Thyroid gland (tissue), 4 donors: Measurements from ENCODE around the gene GCK. TPM values are rescaled to one million over a fixed set of nuclear protein-coding genes. Genes with fewer than 3 reads are reported as not detected.
A peak's percentile ranks its signal among the peaks of the same experiment; 100 is the strongest.
"Not testable (repeated sequence)": the region's sequence is repeated elsewhere in the genome, so short reads cannot be mapped to it uniquely, and the experiment has no call there.

Source experiments
- DNase-seq, 2 donors: peaks; one replicate each; pipeline ENCODE4 v3.0.0-alpha.2; 2019
- H3K27ac ChIP-seq, 3 donors: fragments of 200-600 bp; sonication (generic); 1 replicate in 2 of 3; 2 replicates in 1 of 3; pipeline ENCODE4 v1.5.1; 2016 to 2019; ENCODE audit warnings: mild to moderate bottlenecking in 1 of 3, moderate library complexity in 1 of 3
- H3K27me3 ChIP-seq: fragments of 200-600 bp; sonication (generic); one replicate; pipeline ENCODE4 v1.5.1; 2019
- H3K36me3 ChIP-seq, 2 donors: fragments of 200-600 bp; sonication (generic); one replicate each; pipeline ENCODE4 v1.5.1; 2016 to 2019
- H3K4me1 ChIP-seq, 2 donors: fragments of 200-600 bp; sonication (generic); one replicate each; pipeline ENCODE4 v1.5.1; 2017 to 2019
- H3K4me3 ChIP-seq, 3 donors: fragments of 200-600 bp; sonication (generic); replicated peaks in 1 of 3; 1 replicate in 2 of 3; 2 replicates in 1 of 3; pipeline ENCODE4 v1.5.1; 2016; ENCODE audit warnings: mild to moderate bottlenecking in 1 of 3
- H3K9me3 ChIP-seq: fragments of 200-600 bp; sonication (generic); one replicate; pipeline ENCODE4 v1.5.1; 2017
- CTCF ChIP-seq, 6 experiments: fragments of 200-600 bp in 3 of 6; fragments of 450-650 bp in 3 of 6; sonication (generic) in 3 of 6; IDR thresholded peaks; one replicate each; pipeline ENCODE4 v1.5.1; 2016 to 2019; ENCODE audit warnings: antibody characterized with exemption in 6 of 6, mild to moderate bottlenecking in 2 of 6, inconsistent platforms in 1 of 6, moderate library complexity in 1 of 6
- POLR2A ChIP-seq, 2 donors: fragments of 450-650 bp; IDR thresholded peaks; one replicate each; pipeline ENCODE4 v1.6.1; 2017; ENCODE audit warnings: antibody characterized with exemption in 2 of 2, mild to moderate bottlenecking in 2 of 2, moderate library complexity in 1 of 2
- WGBS, 2 donors: methylation state at CpG; one replicate each; pipeline ENCODE4 v1.1.5; 2017; 5-methylcytosine and 5-hydroxymethylcytosine counted together
- intact Hi-C: fragments of 100-400 bp; cut with DNase I; formaldehyde crosslinking; loops from one replicate; pipeline ENCODE4 v1.15.1; 2023
- total RNA-seq, 4 donors: library from RNA; depleted of rRNA; stranded (reverse); fragments of >200 nt; gene quantifications; one replicate each; pipeline ENCODE4 v1.2.3, GENCODE V29; 2016

GCK gene
- total RNA-seq, 4 donors from 2014 or later, result 0.22 to 0.73 TPM; not detected in 2

DNA sequence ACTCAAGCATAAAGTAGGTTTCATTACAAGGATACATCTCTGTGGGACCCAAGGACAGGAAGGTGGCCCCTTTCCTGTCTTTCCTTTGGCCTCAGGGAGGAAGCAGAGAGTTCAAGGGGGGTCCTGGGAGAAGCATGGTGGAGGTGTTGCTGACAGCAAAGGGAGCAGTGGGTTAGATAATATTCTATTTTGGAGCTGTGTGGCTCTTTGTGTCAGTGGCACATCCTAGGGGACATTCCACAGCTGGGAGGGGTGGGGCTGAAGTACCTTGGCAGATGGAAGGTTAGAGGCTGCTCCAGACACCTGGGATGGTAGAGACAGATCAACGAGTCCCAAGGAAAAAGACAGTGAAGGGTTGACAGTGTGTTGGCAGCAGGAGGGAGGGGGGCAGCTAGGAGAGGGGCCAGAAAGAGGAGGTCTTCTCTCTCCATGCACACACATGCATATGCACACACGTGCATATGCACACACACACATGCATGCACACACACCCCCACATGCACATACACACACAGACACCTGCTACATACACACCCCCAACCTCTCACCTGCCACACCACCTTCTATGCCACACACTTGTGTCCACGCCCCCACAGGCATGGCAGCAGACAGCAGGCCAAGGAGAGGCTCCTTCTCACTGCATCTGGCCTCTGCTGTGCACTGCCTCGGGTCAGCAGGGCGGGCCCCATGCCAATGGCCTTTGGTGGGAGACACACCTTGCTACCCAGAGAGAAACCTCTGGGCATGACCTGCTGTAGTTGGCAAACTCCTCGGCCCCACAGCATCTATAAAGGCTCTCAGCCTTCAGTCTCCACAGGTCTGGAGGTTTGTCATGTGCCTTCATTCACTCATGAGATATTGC lies 60.3 kb downstream of the GCK start:
- H3K27me3 ChIP-seq, result no peaks in the 10 kb centered on the region
- intact Hi-C loops, result loop anchor here (10.0 kb wide), 1 partner anchor 76 kb away; the partner anchor contains the start of gene YKT6
- no peak for DNase-seq
- H3K4me1 ChIP-seq, result no peaks in the 10 kb centered on the region
- no peak overlapping the region for H3K27ac ChIP-seq
- TF ChIP-seq POLR2A (IDR thresholded peaks at IDR 0.05), result no peak
- no peak for TF ChIP-seq CTCF (IDR thresholded peaks at IDR 0.05)
- 69 to 84% methylated on average over 6 of the region's 6 CpGs for WGBS, 2 donors
- no peak overlapping the region for H3K4me3 ChIP-seq
- no peaks in the 10 kb centered on the region for H3K9me3 ChIP-seq
- no peaks in the 10 kb centered on the region for H3K36me3 ChIP-seq

- TF ChIP-seq CTCF (IDR thresholded peaks at IDR 0.05) (no peak), POLR2A (IDR thresholded peaks at IDR 0.05) (no peak)
- Histone ChIP-seq H3K27ac (no peak overlapping the region), H3K4me3 (no peak overlapping the region)
Measured at GRCh38 chr7:44127161-44127560, 62.1 kb downstream of the GCK start.

DNA sequence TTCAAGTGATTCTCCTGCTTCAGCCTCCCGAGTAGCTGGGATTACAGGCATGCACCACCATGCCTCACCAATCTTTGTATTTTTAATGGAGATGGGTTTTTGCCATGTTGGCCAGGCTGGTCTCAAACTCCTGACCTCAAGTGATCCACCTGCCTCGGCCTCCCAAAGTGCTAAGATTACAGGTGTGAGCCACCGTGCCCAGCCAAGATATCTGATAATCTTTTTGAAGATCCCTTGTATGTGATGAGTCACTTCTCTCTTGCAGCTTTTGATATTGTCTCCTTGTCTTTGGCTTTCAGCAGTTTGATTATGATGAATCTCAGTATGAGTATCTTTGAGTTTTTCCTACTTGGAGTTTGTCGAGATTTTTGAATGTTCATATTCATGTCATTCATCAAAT lies 62.7 kb downstream of the GCK start:
- not testable (repeated sequence) for DNase-seq, H3K27ac ChIP-seq, H3K36me3 ChIP-seq, H3K9me3 ChIP-seq, H3K4me1 ChIP-seq, H3K4me3 ChIP-seq, H3K27me3 ChIP-seq
- intact Hi-C loops, result loop anchor here (10.0 kb wide), 1 partner anchor 78 kb away; the partner anchor contains the start of gene YKT6
- 94 to 97% methylated on average over 4 of the region's 4 CpGs for WGBS, 2 donors

More at GRCh38 chr7:44127161-44127560, 62.1 kb downstream of the GCK start:
- peaks cover 6 to 7% of the 10 kb centered on the region in 2 donors for H3K4me1 ChIP-seq
- intact Hi-C loops, result loop anchor here (10.0 kb wide), 1 partner anchor 78 kb away; the partner anchor contains the start of gene YKT6
- H3K36me3 ChIP-seq, result no peaks in the 10 kb centered on the region
- H3K9me3 ChIP-seq, result no peaks in the 10 kb centered on the region
- DNase-seq, result no peak
- H3K27me3 ChIP-seq, result no peaks in the 10 kb centered on the region

DNA sequence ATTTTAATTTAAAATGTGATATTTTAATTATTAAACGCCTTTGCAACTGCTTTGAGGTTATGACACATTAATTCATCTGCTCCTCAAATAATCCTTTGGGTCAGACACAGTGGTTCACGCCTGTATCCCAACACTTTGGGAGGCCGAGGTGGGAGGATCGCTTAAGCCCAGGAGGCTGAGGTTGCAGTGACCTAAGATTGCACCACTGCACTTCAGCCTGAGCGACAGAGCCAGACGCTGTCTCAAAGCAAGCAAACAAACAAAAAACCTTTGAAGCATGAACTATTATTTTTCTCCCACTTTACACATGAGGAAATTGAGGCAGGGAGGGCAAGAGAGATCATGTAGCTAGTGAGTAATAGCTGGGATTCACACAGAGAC lies 64.4 kb downstream of the GCK start:
- Histone ChIP-seq H3K4me1 (peaks cover 6 to 9% of the 10 kb centered on the region in 2 donors), H3K4me3 (no peak overlapping the region), H3K27me3 (no peaks in the 10 kb centered on the region), H3K27ac (no peak overlapping the region), H3K9me3 (no peaks in the 10 kb centered on the region), H3K36me3 (peaks cover 7 to 9% of the 10 kb centered on the region in 2 donors)
- 95% methylated on average over 6 of the region's 6 CpGs for WGBS, 2 donors
- no peak for TF ChIP-seq POLR2A (IDR thresholded peaks at IDR 0.05)
- no peak for TF ChIP-seq CTCF (IDR thresholded peaks at IDR 0.05)
- intact Hi-C loops, result loop anchor here (10.0 kb wide), 1 partner anchor 80 kb away; the partner anchor contains the start of gene YKT6
- DNase-seq, result no peak

GRCh38 chr7:44123190-44124003 lies 65.8 kb downstream of the GCK start, which contains the start of gene POLD2:
Gene POLD2, minus strand, starts transcription at chr7:44123548. Its CDS starts 1,495 bp downstream, at chr7:44122053.
- intact Hi-C loops, result loop anchor here (10.0 kb wide), 1 partner anchor 81 kb away; the partner anchor contains the start of gene YKT6
- WGBS, 2 donors, result 1% methylated on average over 28 to 37 of the region's 86 CpGs
- peak; percentile 98 to 99 for DNase-seq
- peaks cover 9% of the 10 kb centered on the region in 2 donors for H3K36me3 ChIP-seq
- TF ChIP-seq CTCF (IDR thresholded peaks at IDR 0.05) (peak in 1 of 6 experiments; percentile 17), POLR2A (IDR thresholded peaks at IDR 0.05) (peak in 1 of 2 donors; percentile 69)
- peaks cover 6 to 9% of the 10 kb centered on the region in 2 donors for H3K4me1 ChIP-seq
- no peaks in the 10 kb centered on the region for H3K27me3 ChIP-seq
- H3K9me3 ChIP-seq, result no peaks in the 10 kb centered on the region
- peak within 1 kb of the TSS; percentile 13 to 65 (median 41) for H3K27ac ChIP-seq
- H3K4me3 ChIP-seq, result peak within 1 kb of the TSS; percentile 41 to 81 (median 69)
